Endothelial cell of umbilical vein (primary cell): Measurements from ENCODE around the gene ADAT1.

Experiments used
- CTCF ChIP-seq, 2 donors: IDR thresholded peaks; 1 replicate in 1 of 2; 2 replicates in 1 of 2; pipeline ENCODE4 v1.5.1; 2011; ENCODE audit warnings: low read length in 2 of 2, mild to moderate bottlenecking in 2 of 2, moderate library complexity in 2 of 2, control low read depth in 1 of 2, inconsistent platforms in 1 of 2, low read depth in 1 of 2; ENCODE audit not compliant: insufficient read depth in 1 of 2; ENCODE audit errors: extremely low read depth in 1 of 2
- EZH2 ChIP-seq: IDR thresholded peaks from 2 replicates; pipeline ENCODE4 v1.6.1; 2012; ENCODE audit warnings: borderline replicate concordance, low read depth, mild to moderate bottlenecking, moderate library complexity, low read length, inconsistent platforms; ENCODE audit not compliant: severe bottlenecking
- FOS ChIP-seq: IDR thresholded peaks from 2 replicates; pipeline ENCODE4 v1.6.1; 2011; ENCODE audit warnings: mild to moderate bottlenecking, low read length, moderate library complexity, borderline replicate concordance; ENCODE audit not compliant: insufficient read depth
- MAX ChIP-seq: IDR thresholded peaks from 2 replicates; pipeline ENCODE4 v1.6.1; 2011; ENCODE audit not compliant: insufficient read depth, insufficient read length
- MYC ChIP-seq: IDR thresholded peaks from one replicate; pipeline ENCODE4 v1.6.1; 2011; ENCODE audit warnings: mild to moderate bottlenecking, low read depth, low read length
- POLR2A ChIP-seq: IDR thresholded peaks from 2 replicates; pipeline ENCODE4 v1.6.1; 2012; ENCODE audit warnings: low read depth, mild to moderate bottlenecking, control low read depth, low read length
- POLR2AphosphoS5 ChIP-seq: IDR thresholded peaks from 2 replicates; pipeline ENCODE4 v1.6.1; 2012; ENCODE audit warnings: low read depth, mild to moderate bottlenecking, control low read depth, low read length, moderate library complexity; ENCODE audit not compliant: insufficient read depth

- TF ChIP-seq CTCF (IDR thresholded peaks at IDR 0.05; ENCODE audit: extremely low read depth in 1 of 2, insufficient read depth in 1 of 2, low read depth in 1 of 2, low read length in 2 of 2) (no peak), POLR2A (no peak), EZH2 (no peak), POLR2AphosphoS5 (no peak), FOS (no peak), MAX (no peak), MYC (no peak)
Observed at GRCh38 chr16:75593825-75594820, 29.0 kb downstream of the ADAT1 start.
